WERI-Rb-1 (cell line): ENCODE results near the gene SLC35A5.
"Not testable (repeated sequence)": the region's sequence is repeated elsewhere in the genome, so short reads cannot be mapped to it uniquely, and the experiment has no call there.

ENCODE experiments used
- DNase-seq: peaks from one replicate; pipeline ENCODE4 v3.0.0-alpha.2; 2020
- H3K27ac ChIP-seq: fragments of 250-450 bp; sonication (Bioruptor Pico); 2 replicates; pipeline ENCODE4 v1.5.1; 2020; ENCODE audit warnings: mild to moderate bottlenecking, moderate library complexity
- H3K27me3 ChIP-seq: fragments of 250-450 bp; sonication (Bioruptor Pico); 2 replicates; pipeline ENCODE4 v1.5.1; 2021; ENCODE audit warnings: mild to moderate bottlenecking, low read depth, moderate library complexity; ENCODE audit not compliant: insufficient read depth, severe bottlenecking
- H3K36me3 ChIP-seq: fragments of 250-450 bp; sonication (Bioruptor Pico); 2 replicates; pipeline ENCODE4 v1.5.1; 2020; ENCODE audit warnings: mild to moderate bottlenecking, moderate library complexity
- H3K4me3 ChIP-seq: 2 replicates; pipeline ENCODE4 v1.5.1; 2011; ENCODE audit warnings: low read depth, mild to moderate bottlenecking, control low read depth, low read length
- H3K9me3 ChIP-seq: fragments of 250-450 bp; sonication (Bioruptor Pico); 2 replicates; pipeline ENCODE4 v1.5.1; 2021; ENCODE audit warnings: mild to moderate bottlenecking, moderate library complexity; ENCODE audit not compliant: severe bottlenecking
- CTCF ChIP-seq: IDR thresholded peaks from 2 replicates; pipeline ENCODE4 v1.5.1; 2011; ENCODE audit warnings: low read depth, mild to moderate bottlenecking, control low read depth, inconsistent platforms, low read length

Gene SLC35A5

GRCh38 chr3:112561734-112562529 is at the start of gene SLC35A5, which contains the start of gene ATG3:
Gene SLC35A5 (plus strand): TSS chr3:112562045. CDS start chr3:112563404, 1,359 bp downstream.
Gene ATG3 (minus strand): TSS chr3:112561962. CDS start chr3:112561528, 434 bp downstream.
- Histone ChIP-seq H3K27ac (peak within 1 kb of the TSS; percentile 94), H3K4me3 (peak within 1 kb of the TSS; percentile 91), H3K9me3 (no peaks in the 10 kb centered on the region), H3K27me3 (no peaks in the 10 kb centered on the region), H3K36me3 (peaks cover 13% of the 10 kb centered on the region)
- peak; percentile 98 for DNase-seq
- no peak for TF ChIP-seq CTCF

- no peak overlapping the region for H3K27ac ChIP-seq
- no peak overlapping the region for H3K4me3 ChIP-seq
- no peaks in the 10 kb centered on the region for H3K36me3 ChIP-seq
- no peak for DNase-seq
- peaks cover 2% of the 10 kb centered on the region for H3K9me3 ChIP-seq
- TF ChIP-seq CTCF = no peak
- no peaks in the 10 kb centered on the region for H3K27me3 ChIP-seq
These were observed 49.5 kb upstream of the SLC35A5 start for GRCh38 chr3:112512320-112512719.

- Histone ChIP-seq H3K27me3 (no peaks in the 10 kb centered on the region), H3K27ac (no peak overlapping the region), H3K9me3 (peaks cover 2% of the 10 kb centered on the region), H3K36me3 (no peaks in the 10 kb centered on the region), H3K4me3 (no peak overlapping the region)
- no peak for DNase-seq
- no peak for TF ChIP-seq CTCF
These were observed 47.2 kb upstream of the SLC35A5 start for GRCh38 chr3:112514527-112515128.

GRCh38 chr3:112518970-112519369 is 42.9 kb upstream of the SLC35A5 start:
- H3K9me3 ChIP-seq, H3K27me3 ChIP-seq, H3K36me3 ChIP-seq, DNase-seq, H3K27ac ChIP-seq, H3K4me3 ChIP-seq: not testable (repeated sequence)

- Histone ChIP-seq H3K36me3 (no peaks in the 10 kb centered on the region), H3K9me3 (no peaks in the 10 kb centered on the region), H3K27ac (no peak overlapping the region), H3K27me3 (no peaks in the 10 kb centered on the region), H3K4me3 (no peak overlapping the region)
- peak; percentile 47 for TF ChIP-seq CTCF
- peak; percentile 29 for DNase-seq
These were observed 42.3 kb upstream of the SLC35A5 start for GRCh38 chr3:112519424-112520001.

GRCh38 chr3:112524127-112524526 is 37.7 kb upstream of the SLC35A5 start:
- not testable (repeated sequence) for H3K27ac ChIP-seq, H3K4me3 ChIP-seq, H3K36me3 ChIP-seq, H3K9me3 ChIP-seq, DNase-seq, H3K27me3 ChIP-seq
